ENCODE data around the gene UBTD1.
"Not testable (repeated sequence)": the region's sequence is repeated elsewhere in the genome, so short reads cannot be mapped to it uniquely, and the experiment has no call there.

Gene UBTD1

GRCh38 chr10:97517096-97517750 is 18.5 kb downstream of the UBTD1 start:
- no peak for DNase-seq

- DNase-seq = no peak
Measured at GRCh38 chr10:97517778-97518300, 19.1 kb downstream of the UBTD1 start.

GRCh38 chr10:97518301-97519043 is 19.7 kb downstream of the UBTD1 start:
- no peak for DNase-seq

- DNase-seq = no peak
Measured at GRCh38 chr10:97519342-97519741, 20.6 kb downstream of the UBTD1 start.

GRCh38 chr10:97520520-97520919 is 21.8 kb downstream of the UBTD1 start:
- no peak for DNase-seq

- DNase-seq = no peak
Measured at GRCh38 chr10:97520978-97521761, 22.4 kb downstream of the UBTD1 start.

GRCh38 chr10:97522071-97522470 is 23.3 kb downstream of the UBTD1 start:
- DNase-seq = no peak

GRCh38 chr10:97522937-97523336 is 24.2 kb downstream of the UBTD1 start:
- no peak for DNase-seq

GRCh38 chr10:97525086-97525485 is 26.4 kb downstream of the UBTD1 start:
- DNase-seq = no peak

- no peak for DNase-seq
Measured at GRCh38 chr10:97525683-97526110, 27.0 kb downstream of the UBTD1 start.

- not testable (repeated sequence) for DNase-seq
Measured at GRCh38 chr10:97528876-97529275, 30.2 kb downstream of the UBTD1 start.

GRCh38 chr10:97529685-97530465 is 31.2 kb downstream of the UBTD1 start:
- DNase-seq = no peak

- DNase-seq = no peak
Measured at GRCh38 chr10:97531401-97531986, 32.8 kb downstream of the UBTD1 start.

GRCh38 chr10:97532935-97533671 is 34.4 kb downstream of the UBTD1 start:
- DNase-seq = no peak

GRCh38 chr10:97533888-97534287 is 35.2 kb downstream of the UBTD1 start:
- no peak for DNase-seq

- DNase-seq = peak; percentile 70
Measured at GRCh38 chr10:97534746-97535367, 36.1 kb downstream of the UBTD1 start.

GRCh38 chr10:97537186-97537869 is 38.6 kb downstream of the UBTD1 start:
- no peak for DNase-seq

- no peak for DNase-seq
Measured at GRCh38 chr10:97538411-97538810, 39.7 kb downstream of the UBTD1 start.

GRCh38 chr10:97538839-97539238 is 40.1 kb downstream of the UBTD1 start:
- DNase-seq = no peak

- DNase-seq = no peak
Measured at GRCh38 chr10:97539523-97540200, 40.9 kb downstream of the UBTD1 start.

Data from activated CD8-positive, alpha-beta memory T cell treated with anti-CD3 and anti-CD28 coated beads, Interleukin-2, amount 50 U/mL, for 48 hours (primary cell).